DND-41 (cell line): ENCODE measurements around the gene TFAP2A.

ENCODE experiments used
- CTCF ChIP-seq: IDR thresholded peaks from 2 replicates; pipeline ENCODE4 v1.5.1; 2012; ENCODE audit warnings: borderline replicate concordance, low read length, moderate library complexity, mild to moderate bottlenecking; ENCODE audit not compliant: poor library complexity, severe bottlenecking; ENCODE audit errors: extremely low read depth
- EZH2 ChIP-seq: IDR thresholded peaks from 3 replicates; pipeline ENCODE4 v1.6.1; 2012; ENCODE audit warnings: borderline replicate concordance, low read depth, mild to moderate bottlenecking, moderate library complexity, low read length, inconsistent platforms; ENCODE audit not compliant: severe bottlenecking

GRCh38 chr6:10418361-10418861 is 3.5 kb upstream of the TFAP2A start:
- no peak for TF ChIP-seq CTCF
- no peak for TF ChIP-seq EZH2
